Activated CD4-positive, alpha-beta T cell treated with anti-CD3 and anti-CD28 coated beads for 36 hours (primary cell): ENCODE data around the gene LRRC14B. TPM values are rescaled to one million over a fixed set of nuclear protein-coding genes. Genes with fewer than 3 reads are reported as not detected.
"Not testable (repeated sequence)": the region's sequence is repeated elsewhere in the genome, so short reads cannot be mapped to it uniquely, and the experiment has no call there.

Experiments
- ATAC-seq: fragments of 200-7000 bp; cut with Tn5 transposase; one replicate; pipeline ENCODE4 v1.10.0; 2021; ENCODE audit warnings: mild to moderate bottlenecking, moderate library complexity
- CTCF ChIA-PET: fragments of 350-600 bp; sonication (Branson Sonifier 250); formaldehyde crosslinking; loops from one replicate; lab custom pipeline; 2021; ENCODE audit warnings: antibody characterized with exemption; lab: Charles Lee
- POLR2A ChIA-PET: fragments of 350-600 bp; sonication (Branson Sonifier 250); formaldehyde crosslinking; loops from one replicate; lab custom pipeline; 2021; ENCODE audit warnings: antibody characterized with exemption, inconsistent platforms; lab: Charles Lee
- DNase-seq: peaks from one replicate; pipeline ENCODE4 v3.0.0-alpha.2; 2020
- H3K27ac Mint-ChIP-seq: one replicate; pipeline ENCODE4 v1.8.0; 2021; ENCODE audit warnings: mixed read lengths
- H3K27me3 Mint-ChIP-seq: one replicate; pipeline ENCODE4 v1.8.0; 2021; ENCODE audit warnings: mixed read lengths
- H3K36me3 Mint-ChIP-seq: one replicate; pipeline ENCODE4 v1.8.0; 2021; ENCODE audit warnings: low read depth, mixed read lengths
- H3K4me1 Mint-ChIP-seq: one replicate; pipeline ENCODE4 v1.8.0; 2021; ENCODE audit warnings: mixed read lengths
- H3K4me3 Mint-ChIP-seq: one replicate; pipeline ENCODE4 v1.8.0; 2021; ENCODE audit warnings: mild to moderate bottlenecking, moderate library complexity, mixed read lengths
- H3K9me3 Mint-ChIP-seq: one replicate; pipeline ENCODE4 v1.8.0; 2021; ENCODE audit warnings: low read depth, mixed read lengths
- intact Hi-C, 2 experiments: fragments of 100-400 bp; cut with DNase I in 1 of 2; cut with micrococcal nuclease in 1 of 2; formaldehyde crosslinking; loops; one replicate each; pipeline versions ENCODE4 v1.14.2 to v1.15.1; 2022 to 2024; cut with DNase I, micrococcal nuclease
- total RNA-seq, 2 experiments: library from RNA; stranded (reverse); gene quantifications; one replicate each; pipeline ENCODE4 v1.2.3, GENCODE V29; 2021

LRRC14B gene
- total RNA-seq, 2 experiments from 2014 or later: 0.11 TPM; not detected in 1

DNA sequence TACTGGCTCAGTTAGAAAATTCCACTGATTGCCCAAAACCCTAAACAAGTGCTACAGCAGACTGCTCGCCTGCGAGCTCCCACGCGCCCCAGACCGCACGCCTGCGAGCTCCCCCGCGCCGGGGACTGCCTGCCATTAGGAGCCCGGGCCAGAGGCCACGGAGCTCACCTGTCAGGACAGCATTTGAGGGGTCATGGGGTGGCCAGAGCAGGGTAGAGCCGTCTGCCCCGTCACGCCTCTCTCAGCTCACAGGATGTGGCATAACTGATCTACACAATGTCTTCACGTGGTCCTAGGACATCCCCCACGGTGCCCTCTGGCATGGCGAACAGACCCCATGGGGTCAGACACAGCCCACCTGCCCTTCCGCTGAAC is 29.1 kb upstream of the LRRC14B start:
- peaks cover 4% of the 10 kb centered on the region for H3K27me3 Mint-ChIP-seq
- ATAC-seq (no peak), DNase-seq (no peak)
- intact Hi-C loops: no loop called here
- ChIA-PET CTCF (no interaction called here), POLR2A (no interaction called here)
- H3K4me3 Mint-ChIP-seq: no peak overlapping the region
- H3K9me3 Mint-ChIP-seq: no peaks in the 10 kb centered on the region
- H3K4me1 Mint-ChIP-seq: no peaks in the 10 kb centered on the region
- no peak overlapping the region for H3K27ac Mint-ChIP-seq
- no peaks in the 10 kb centered on the region for H3K36me3 Mint-ChIP-seq

GRCh38 chr5:162565-163337 is 28.5 kb upstream of the LRRC14B start:
- Mint-ChIP-seq H3K4me3 (no peak overlapping the region), H3K27me3 (peaks cover 4% of the 10 kb centered on the region), H3K36me3 (no peaks in the 10 kb centered on the region), H3K4me1 (no peaks in the 10 kb centered on the region), H3K27ac (no peak overlapping the region), H3K9me3 (no peaks in the 10 kb centered on the region)
- ChIA-PET POLR2A (no interaction called here), CTCF (no interaction called here)
- no peak for ATAC-seq
- intact Hi-C loops: no loop called here
- no peak for DNase-seq

DNA sequence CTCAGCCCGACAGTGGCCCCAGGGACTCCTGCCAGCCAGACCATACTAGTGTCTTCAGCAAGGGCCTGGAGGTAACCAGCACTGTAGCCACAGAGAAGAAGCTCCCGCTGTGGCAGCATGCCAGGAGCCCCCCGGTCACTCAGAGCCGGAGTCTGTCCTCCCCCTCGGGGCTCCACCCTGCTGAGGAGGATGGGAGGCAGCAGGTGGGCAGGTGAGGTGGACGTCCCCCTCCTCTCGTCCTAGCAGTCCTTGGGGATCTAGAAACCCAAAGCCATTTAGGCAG is 28.0 kb upstream of the LRRC14B start:
- H3K27ac Mint-ChIP-seq: no peak overlapping the region
- H3K27me3 Mint-ChIP-seq: peaks cover 4% of the 10 kb centered on the region
- no peak overlapping the region for H3K4me3 Mint-ChIP-seq
- H3K4me1 Mint-ChIP-seq: no peaks in the 10 kb centered on the region
- no peaks in the 10 kb centered on the region for H3K36me3 Mint-ChIP-seq
- intact Hi-C loops: no loop called here
- no peak for ATAC-seq
- DNase-seq: no peak
- ChIA-PET POLR2A (no interaction called here), CTCF (no interaction called here)
- no peaks in the 10 kb centered on the region for H3K9me3 Mint-ChIP-seq

- Mint-ChIP-seq H3K9me3 (no peaks in the 10 kb centered on the region), H3K27ac (no peak overlapping the region), H3K27me3 (peaks cover 4% of the 10 kb centered on the region), H3K4me1 (no peaks in the 10 kb centered on the region), H3K4me3 (no peak overlapping the region), H3K36me3 (no peaks in the 10 kb centered on the region)
- intact Hi-C loops: no loop called here
- ATAC-seq: no peak
- DNase-seq: no peak
- CTCF ChIA-PET: no interaction called here
- POLR2A ChIA-PET: no interaction called here
Measured at GRCh38 chr5:163841-164240, 27.5 kb upstream of the LRRC14B start.

DNA sequence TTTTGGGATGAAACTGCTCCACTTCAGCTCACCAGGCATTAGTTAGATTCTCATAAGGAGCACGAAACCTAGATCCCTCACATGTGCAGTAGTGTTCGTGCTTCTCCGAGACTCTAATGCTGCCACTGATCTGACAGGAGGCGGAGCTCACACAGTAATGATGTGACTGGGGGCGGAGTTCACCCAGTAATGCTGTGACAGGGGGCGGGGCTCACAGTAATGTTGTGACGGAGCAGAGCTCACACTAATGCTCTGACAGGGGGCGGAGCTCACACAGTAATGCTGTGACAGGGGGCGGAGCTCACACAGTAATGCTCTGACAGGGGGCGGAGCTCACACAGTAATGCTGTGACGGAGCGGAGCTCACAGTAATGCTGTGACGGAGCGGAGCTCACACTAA is 27.1 kb upstream of the LRRC14B start:
- ChIA-PET CTCF (no interaction called here), POLR2A (no interaction called here)
- no peak for ATAC-seq
- Mint-ChIP-seq H3K36me3 (no peaks in the 10 kb centered on the region), H3K4me1 (no peaks in the 10 kb centered on the region), H3K27me3 (peaks cover 4% of the 10 kb centered on the region), H3K9me3 (no peaks in the 10 kb centered on the region), H3K27ac (no peak overlapping the region), H3K4me3 (no peak overlapping the region)
- DNase-seq: no peak
- intact Hi-C loops: no loop called here

- CTCF ChIA-PET, H3K27ac Mint-ChIP-seq, intact Hi-C loops, H3K36me3 Mint-ChIP-seq, H3K4me3 Mint-ChIP-seq, POLR2A ChIA-PET, ATAC-seq, H3K27me3 Mint-ChIP-seq, H3K4me1 Mint-ChIP-seq, H3K9me3 Mint-ChIP-seq, DNase-seq: not testable (repeated sequence)
Measured at GRCh38 chr5:164783-165182, 26.5 kb upstream of the LRRC14B start.

- no peaks in the 10 kb centered on the region for H3K36me3 Mint-ChIP-seq
- ChIA-PET CTCF (interaction anchor here (0.8 kb wide), 1 partner anchor 43 kb away, joined by 4 read pairs; no protein-coding TSS in a partner anchor), POLR2A (no interaction called here)
- no peak overlapping the region for H3K4me3 Mint-ChIP-seq
- H3K4me1 Mint-ChIP-seq: no peaks in the 10 kb centered on the region
- intact Hi-C loops: no loop called here
- ATAC-seq: no peak
- no peak overlapping the region for H3K27ac Mint-ChIP-seq
- no peaks in the 10 kb centered on the region for H3K9me3 Mint-ChIP-seq
- DNase-seq: no peak
- no peaks in the 10 kb centered on the region for H3K27me3 Mint-ChIP-seq
Measured at GRCh38 chr5:166441-167372, 24.6 kb upstream of the LRRC14B start.

DNA sequence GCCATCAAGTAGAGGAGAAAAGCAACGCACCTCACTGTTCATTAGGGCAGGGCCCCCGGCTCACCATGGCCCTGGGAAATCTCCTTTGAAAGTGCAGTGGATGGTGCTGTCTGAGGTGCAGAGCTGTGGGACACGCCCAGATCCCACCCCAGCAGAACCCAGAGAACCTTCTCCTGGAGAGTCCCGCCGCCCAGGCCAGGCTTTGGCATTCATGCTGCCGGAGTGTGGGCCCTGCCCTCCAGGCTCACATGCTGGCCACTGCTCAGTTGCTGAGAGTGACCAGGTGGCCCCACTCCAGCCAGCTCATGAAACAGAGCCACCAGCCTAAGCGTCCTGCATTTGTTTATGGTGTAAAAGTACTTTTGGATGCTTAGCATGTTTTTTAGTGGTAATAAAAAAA is 23.8 kb upstream of the LRRC14B start:
- DNase-seq (no peak), ATAC-seq (no peak)
- Mint-ChIP-seq H3K4me3 (no peak overlapping the region), H3K36me3 (no peaks in the 10 kb centered on the region), H3K4me1 (no peaks in the 10 kb centered on the region), H3K9me3 (no peaks in the 10 kb centered on the region), H3K27ac (no peak overlapping the region), H3K27me3 (no peaks in the 10 kb centered on the region)
- ChIA-PET CTCF (no interaction called here), POLR2A (no interaction called here)
- intact Hi-C loops: no loop called here

DNA sequence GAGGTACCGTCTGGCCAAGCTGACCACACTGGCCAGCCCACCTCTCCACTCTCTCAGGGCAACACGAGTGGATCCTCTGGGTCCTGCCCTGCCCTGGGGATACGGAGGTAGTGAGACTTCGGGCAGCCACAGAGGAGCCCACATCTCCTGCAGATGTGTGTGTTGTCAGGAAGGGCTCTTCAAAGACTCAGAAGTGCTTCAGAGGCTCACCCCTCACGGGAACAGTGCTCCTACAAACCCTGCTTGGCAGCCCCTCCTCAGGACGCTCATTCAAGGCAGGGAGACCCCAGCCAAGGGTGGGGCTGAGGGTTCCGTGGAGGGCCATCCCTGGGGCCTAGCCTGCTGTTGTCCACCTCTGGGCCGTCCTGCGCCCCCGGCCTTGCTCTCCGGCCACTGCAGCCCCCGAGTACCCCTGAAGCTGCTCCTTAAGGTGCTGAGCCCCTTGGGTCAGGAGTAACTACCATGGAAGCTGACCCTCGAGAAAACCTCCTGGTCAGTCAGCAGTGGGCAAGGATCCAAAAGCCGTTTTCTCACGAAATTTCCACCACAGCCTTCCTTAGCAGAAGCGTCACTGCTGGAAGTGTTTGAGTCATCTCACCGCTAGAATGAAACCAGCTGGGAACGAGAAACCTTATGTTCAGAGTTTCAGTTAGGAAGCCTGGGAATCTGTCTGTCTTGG is 23.2 kb upstream of the LRRC14B start:
- intact Hi-C loops: no loop called here
- ATAC-seq: no peak
- ChIA-PET POLR2A (no interaction called here), CTCF (interaction anchor here (1.7 kb wide), 1 partner anchor 21 kb away, joined by 6 read pairs; no protein-coding TSS in a partner anchor)
- peaks cover 2% of the 10 kb centered on the region for H3K27me3 Mint-ChIP-seq
- no peak overlapping the region for H3K27ac Mint-ChIP-seq
- H3K9me3 Mint-ChIP-seq: no peaks in the 10 kb centered on the region
- H3K4me1 Mint-ChIP-seq: no peaks in the 10 kb centered on the region
- H3K4me3 Mint-ChIP-seq: no peak overlapping the region
- H3K36me3 Mint-ChIP-seq: no peaks in the 10 kb centered on the region
- no peak for DNase-seq

DNA sequence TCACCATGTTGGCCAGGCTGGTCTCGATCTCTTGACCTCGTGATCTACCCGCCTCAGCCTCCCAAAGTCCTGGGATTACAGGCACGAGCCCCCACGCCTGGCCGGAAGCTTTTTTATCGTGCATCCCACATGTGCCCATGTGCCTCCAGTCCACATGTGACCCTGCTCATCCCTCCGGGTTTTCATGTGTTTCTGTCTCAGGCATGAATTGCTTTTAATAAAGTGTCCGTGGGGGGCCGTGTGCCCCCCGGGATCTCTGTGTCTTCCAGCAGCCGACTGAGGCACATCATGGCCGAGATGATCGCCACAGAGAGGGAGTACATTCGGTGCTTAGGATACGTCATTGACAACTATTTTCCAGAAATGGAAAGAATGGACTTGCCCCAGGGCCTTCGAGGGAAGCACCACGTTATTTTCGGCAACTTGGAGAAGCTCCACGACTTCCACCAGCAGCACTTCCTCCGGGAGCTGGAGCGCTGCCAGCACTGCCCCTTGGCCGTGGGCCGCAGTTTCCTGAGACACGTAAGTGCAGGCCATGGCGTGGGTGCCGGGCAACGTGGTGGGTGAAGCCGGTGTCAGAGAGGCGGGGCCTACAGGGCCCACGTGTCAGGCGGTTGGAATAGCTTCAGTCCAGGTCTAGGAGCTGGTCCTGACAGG is 22.1 kb upstream of the LRRC14B start:
- H3K4me3 Mint-ChIP-seq: no peak overlapping the region
- ChIA-PET POLR2A (no interaction called here), CTCF (interaction anchor here (0.7 to 1.7 kb wide), 3 partner anchors 18 to 35 kb away, joined by 3 to 6 read pairs (median 5); no protein-coding TSS in a partner anchor)
- H3K27me3 Mint-ChIP-seq: peaks cover 2% of the 10 kb centered on the region
- no peaks in the 10 kb centered on the region for H3K4me1 Mint-ChIP-seq
- DNase-seq (no peak), ATAC-seq (no peak)
- intact Hi-C loops: no loop called here
- H3K27ac Mint-ChIP-seq: no peak overlapping the region
- H3K36me3 Mint-ChIP-seq: no peaks in the 10 kb centered on the region
- no peaks in the 10 kb centered on the region for H3K9me3 Mint-ChIP-seq

- ATAC-seq: no peak
- ChIA-PET CTCF (interaction anchor here (1.1 to 1.7 kb wide), 3 partner anchors 17 to 20 kb away, joined by 3 to 6 read pairs (median 5); no protein-coding TSS in a partner anchor), POLR2A (no interaction called here)
- no peak for DNase-seq
- Mint-ChIP-seq H3K27me3 (peaks cover 2% of the 10 kb centered on the region), H3K4me1 (no peaks in the 10 kb centered on the region), H3K9me3 (no peaks in the 10 kb centered on the region), H3K27ac (no peak overlapping the region), H3K36me3 (no peaks in the 10 kb centered on the region), H3K4me3 (no peak overlapping the region)
- intact Hi-C loops: no loop called here
Measured at GRCh38 chr5:169728-170094, 21.6 kb upstream of the LRRC14B start.
